CD14-positive monocyte (primary cell): Measurements from ENCODE around the gene SYNDIG1. TPM values are rescaled to one million over a fixed set of nuclear protein-coding genes. Genes with fewer than 3 reads are reported as not detected.

Experiments used
- DNase-seq, 3 donors: peaks; one replicate each; pipeline ENCODE4 v3.0.0-alpha.2; 2011 to 2022
- H2AFZ ChIP-seq: 2 replicates; pipeline ENCODE4 v1.6.0; 2012; ENCODE audit warnings: mild to moderate bottlenecking, low read depth, low read length, inconsistent platforms; ENCODE audit not compliant: insufficient read depth, poor library complexity, severe bottlenecking
- H3K27ac ChIP-seq, 2 donors: 1 replicate in 1 of 2; 2 replicates in 1 of 2; pipeline ENCODE4 v1.5.1; 2012 to 2013; ENCODE audit warnings: low read length in 2 of 2, control low read depth in 1 of 2, inconsistent platforms in 1 of 2, low read depth in 1 of 2, mild to moderate bottlenecking in 1 of 2
- H3K27me3 ChIP-seq, 2 donors: one replicate each; pipeline versions ENCODE4 v1.6.0 to v1.6.1; 2011 to 2013; ENCODE audit warnings: low read length in 2 of 2; ENCODE audit not compliant: control insufficient read depth in 2 of 2, insufficient read depth in 2 of 2
- H3K36me3 ChIP-seq, 2 donors: replicated peaks in 1 of 2; 1 replicate in 1 of 2; 2 replicates in 1 of 2; pipeline versions ENCODE4 v1.5.1 to v1.6.1; 2012 to 2013; ENCODE audit warnings: low read length in 2 of 2, control low read depth in 1 of 2, inconsistent platforms in 1 of 2, mild to moderate bottlenecking in 1 of 2; ENCODE audit not compliant: insufficient read depth in 2 of 2, control insufficient read depth in 1 of 2
- H3K4me1 ChIP-seq, 2 donors: 1 replicate in 1 of 2; 2 replicates in 1 of 2; pipeline versions ENCODE4 v1.5.1 to v1.6.1; 2012 to 2013; ENCODE audit warnings: low read length in 2 of 2, control low read depth in 1 of 2, inconsistent platforms in 1 of 2, mild to moderate bottlenecking in 1 of 2, moderate library complexity in 1 of 2; ENCODE audit not compliant: insufficient read depth in 2 of 2, control insufficient read depth in 1 of 2
- H3K4me2 ChIP-seq: replicated peaks from 2 replicates; pipeline ENCODE3; 2012; ENCODE audit warnings: low read length, moderate library complexity, mild to moderate bottlenecking; ENCODE audit not compliant: poor library complexity, severe bottlenecking; ENCODE audit errors: extremely low read depth
- H3K4me3 ChIP-seq, 3 experiments: fragments of 200-600 bp in 1 of 3; sonication (generic) in 1 of 3; replicated peaks in 1 of 3; 1 replicate in 2 of 3; 2 replicates in 1 of 3; pipeline ENCODE4 v1.5.1; 2011 to 2013; ENCODE audit warnings: low read length in 3 of 3, mild to moderate bottlenecking in 3 of 3, control low read depth in 2 of 3, low read depth in 2 of 3, inconsistent platforms in 1 of 3, moderate library complexity in 1 of 3
- H3K79me2 ChIP-seq: 2 replicates; pipeline ENCODE4 v1.6.0; 2012; ENCODE audit warnings: mild to moderate bottlenecking, control low read depth, inconsistent platforms, low read length, moderate library complexity; ENCODE audit not compliant: insufficient read depth
- H3K9ac ChIP-seq: 2 replicates; pipeline ENCODE4 v1.6.0; 2017; ENCODE audit warnings: low read length, mild to moderate bottlenecking; ENCODE audit not compliant: insufficient read depth, poor library complexity, severe bottlenecking
- H3K9me3 ChIP-seq, 2 donors: replicated peaks in 1 of 2; 1 replicate in 1 of 2; 2 replicates in 1 of 2; pipeline versions ENCODE4 v1.5.1 to v1.6.1; 2012 to 2013; ENCODE audit warnings: low read length in 2 of 2, control low read depth in 1 of 2; ENCODE audit not compliant: control insufficient read depth in 1 of 2, insufficient read depth in 1 of 2
- H4K20me1 ChIP-seq: 2 replicates; pipeline ENCODE4 v1.6.0; 2012; ENCODE audit warnings: mild to moderate bottlenecking, low read length, control low read depth, moderate library complexity; ENCODE audit not compliant: insufficient read depth
- H3K27ac Mint-ChIP-seq, 7 donors: one replicate each; pipeline ENCODE4 v1.8.0; 2020; ENCODE audit warnings: mild to moderate bottlenecking in 7 of 7, mixed read lengths in 7 of 7, moderate library complexity in 6 of 7, inconsistent platforms in 2 of 7
- H3K27me3 Mint-ChIP-seq, 3 donors: one replicate each; pipeline ENCODE4 v1.8.0; 2021 to 2022; ENCODE audit warnings: low read depth in 3 of 3, mild to moderate bottlenecking in 3 of 3, mixed read lengths in 3 of 3, moderate library complexity in 3 of 3, inconsistent platforms in 1 of 3
- H3K36me3 Mint-ChIP-seq, 2 donors: one replicate each; pipeline ENCODE4 v1.8.0; 2020; ENCODE audit warnings: mixed read lengths in 2 of 2, inconsistent platforms in 1 of 2, mild to moderate bottlenecking in 1 of 2
- H3K4me1 Mint-ChIP-seq: one replicate; pipeline ENCODE4 v1.8.0; 2020; ENCODE audit warnings: mild to moderate bottlenecking, mixed read lengths
- H3K4me3 Mint-ChIP-seq, 2 donors: one replicate each; pipeline ENCODE4 v1.8.0; 2020; ENCODE audit warnings: mild to moderate bottlenecking in 2 of 2, mixed read lengths in 2 of 2, moderate library complexity in 1 of 2
- H3K9me3 Mint-ChIP-seq, 7 donors: one replicate each; pipeline ENCODE4 v1.8.0; 2020 to 2022; ENCODE audit warnings: mixed read lengths in 7 of 7, mild to moderate bottlenecking in 6 of 7, moderate library complexity in 6 of 7, inconsistent platforms in 2 of 7
- WGBS: methylation state at CpG from one replicate; pipeline ENCODE4 v1.1.5; 2013; ENCODE audit warnings: missing lambda C conversion rate; ENCODE audit not compliant: insufficient coverage; 5-methylcytosine and 5-hydroxymethylcytosine counted together
- intact Hi-C, 2 donors: fragments of 100-400 bp; cut with micrococcal nuclease; formaldehyde crosslinking; loops; one replicate each; pipeline versions ENCODE4 v1.15.0 to v1.15.1; 2023
- polyA plus RNA-seq, 3 donors: library from polyadenylated mRNA; depleted of rRNA in 1 of 3; unstranded in 2 of 3; stranded (reverse) in 1 of 3; fragments of 300-500 nt in 2 of 3; fragments of >200 nt in 1 of 3; fragmentation: Illumina TruSeq in 2 of 3; gene quantifications; 1 replicate in 2 of 3; 2 replicates in 1 of 3; pipeline ENCODE4 v1.2.3, GENCODE V29; 2012 to 2021
- TF ChIP-seq, protein P1 (sequence below): fragments of 200-600 bp; IDR thresholded peaks from one replicate; pipeline ENCODE4 v1.8.0; 2022; ENCODE audit warnings: antibody characterized with exemption, mild to moderate bottlenecking

The SYNDIG1 gene
- polyA plus RNA-seq, 3 donors, result not detected

DNA sequence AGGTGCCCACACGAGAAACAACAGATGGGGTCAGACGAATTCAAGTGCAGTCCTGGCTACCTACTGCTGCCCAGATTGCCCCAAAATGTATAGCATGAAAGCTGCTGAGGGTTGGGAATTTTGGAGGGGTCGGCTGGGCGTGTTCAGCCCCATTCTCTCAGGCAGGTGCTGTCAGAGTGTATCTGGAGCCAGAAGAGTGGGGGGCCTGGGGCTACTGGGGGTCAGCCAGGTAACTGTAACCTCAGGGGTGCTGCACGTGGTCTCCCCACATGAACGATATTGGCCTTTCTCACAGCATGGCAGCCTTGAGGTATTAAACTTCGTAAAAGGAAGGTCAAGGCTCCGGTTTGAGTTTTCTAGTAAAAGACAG lies 14.6 kb downstream of the SYNDIG1 start:
- no peaks in the 10 kb centered on the region for H3K4me1 Mint-ChIP-seq
- peaks cover 2 to 6% (median 3%) of the 10 kb centered on the region in 3 donors for H3K27me3 Mint-ChIP-seq
- H3K9ac ChIP-seq, result no peak overlapping the region
- H3K36me3 Mint-ChIP-seq, result no peaks in the 10 kb centered on the region
- H3K36me3 ChIP-seq, result no peaks in the 10 kb centered on the region
- TF ChIP-seq, protein P1, sequence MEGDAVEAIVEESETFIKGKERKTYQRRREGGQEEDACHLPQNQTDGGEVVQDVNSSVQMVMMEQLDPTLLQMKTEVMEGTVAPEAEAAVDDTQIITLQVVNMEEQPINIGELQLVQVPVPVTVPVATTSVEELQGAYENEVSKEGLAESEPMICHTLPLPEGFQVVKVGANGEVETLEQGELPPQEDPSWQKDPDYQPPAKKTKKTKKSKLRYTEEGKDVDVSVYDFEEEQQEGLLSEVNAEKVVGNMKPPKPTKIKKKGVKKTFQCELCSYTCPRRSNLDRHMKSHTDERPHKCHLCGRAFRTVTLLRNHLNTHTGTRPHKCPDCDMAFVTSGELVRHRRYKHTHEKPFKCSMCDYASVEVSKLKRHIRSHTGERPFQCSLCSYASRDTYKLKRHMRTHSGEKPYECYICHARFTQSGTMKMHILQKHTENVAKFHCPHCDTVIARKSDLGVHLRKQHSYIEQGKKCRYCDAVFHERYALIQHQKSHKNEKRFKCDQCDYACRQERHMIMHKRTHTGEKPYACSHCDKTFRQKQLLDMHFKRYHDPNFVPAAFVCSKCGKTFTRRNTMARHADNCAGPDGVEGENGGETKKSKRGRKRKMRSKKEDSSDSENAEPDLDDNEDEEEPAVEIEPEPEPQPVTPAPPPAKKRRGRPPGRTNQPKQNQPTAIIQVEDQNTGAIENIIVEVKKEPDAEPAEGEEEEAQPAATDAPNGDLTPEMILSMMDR, result no peak
- 93% methylated on average over 8 of the region's 8 CpGs for WGBS
- no peaks in the 10 kb centered on the region for H4K20me1 ChIP-seq
- H3K4me3 Mint-ChIP-seq, result no peak overlapping the region
- H2AFZ ChIP-seq, result no peak overlapping the region
- H3K4me2 ChIP-seq, result no peak overlapping the region
- no peaks in the 10 kb centered on the region for H3K79me2 ChIP-seq
- intact Hi-C loops, result no loop called here
- no peak overlapping the region for H3K27ac ChIP-seq
- no peaks in the 10 kb centered on the region for H3K27me3 ChIP-seq
- H3K4me1 ChIP-seq, result no peaks in the 10 kb centered on the region
- H3K27ac Mint-ChIP-seq, result no peak overlapping the region
- no peak for DNase-seq
- no peak overlapping the region for H3K4me3 ChIP-seq
- peaks cover 0 to 3% (median 0%) of the 10 kb centered on the region in 7 donors for H3K9me3 Mint-ChIP-seq
- no peaks in the 10 kb centered on the region for H3K9me3 ChIP-seq

DNA sequence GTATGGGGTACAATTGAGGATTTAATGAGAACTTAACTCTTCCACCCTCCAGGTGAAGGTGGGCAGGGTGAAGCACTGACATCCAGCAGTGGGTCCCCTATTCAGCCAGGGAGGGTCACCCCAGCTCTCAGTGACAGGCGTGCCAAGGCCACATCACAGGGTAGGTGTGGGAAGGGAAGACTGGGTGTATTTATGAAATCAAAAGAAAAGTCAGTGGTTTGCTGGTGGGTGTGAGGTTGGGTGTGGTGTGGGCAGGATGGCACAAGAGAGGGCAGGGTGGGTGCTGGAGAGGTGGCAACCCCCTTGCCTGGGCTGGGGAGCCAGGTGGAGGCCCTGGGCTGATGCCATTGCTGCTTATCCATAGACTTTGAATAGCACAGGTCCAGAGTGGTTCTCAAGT lies 16.6 kb downstream of the SYNDIG1 start:
- Histone ChIP-seq H3K36me3 (no peaks in the 10 kb centered on the region), H4K20me1 (no peaks in the 10 kb centered on the region), H2AFZ (no peak overlapping the region), H3K9me3 (no peaks in the 10 kb centered on the region), H3K4me3 (no peak overlapping the region), H3K4me2 (no peak overlapping the region), H3K9ac (no peak overlapping the region), H3K27ac (no peak overlapping the region), H3K4me1 (no peaks in the 10 kb centered on the region), H3K79me2 (no peaks in the 10 kb centered on the region), H3K27me3 (no peaks in the 10 kb centered on the region)
- TF ChIP-seq, protein P1, result no peak
- no peak for DNase-seq
- Mint-ChIP-seq H3K27ac (no peak overlapping the region), H3K4me1 (no peaks in the 10 kb centered on the region), H3K9me3 (peaks cover 0 to 4% (median 0%) of the 10 kb centered on the region in 7 donors), H3K36me3 (no peaks in the 10 kb centered on the region), H3K4me3 (no peak overlapping the region), H3K27me3 (peaks cover 0 to 4% (median 1%) of the 10 kb centered on the region in 3 donors)
- WGBS, result 89% methylated on average over 1 of the region's 1 CpG
- intact Hi-C loops, result no loop called here
